ENCODE data around the gene TRIM6. TPM values are rescaled to one million over a fixed set of nuclear protein-coding genes. Genes with fewer than 3 reads are reported as not detected.

The TRIM6 gene
- total and polyA plus RNA-seq, 2 donors (not counting 3 experiments of a cell fraction or from before 2014, with no cell fraction given) = 3.9 to 5.6 TPM

GRCh38 chr11:5550440-5551095, 45.9 kb upstream of the TRIM6 start:
- H4K20me1 ChIP-seq (replicated peaks; ENCODE audit: control insufficient read depth, extremely low read depth, insufficient read depth, low read length) = no peaks in the 10 kb centered on the region
- H3K4me3 ChIP-seq (replicated peaks in 1 of 3; ENCODE audit: insufficient read depth in 1 of 3, low read depth in 1 of 3, low read length in 3 of 3) = no peak overlapping the region
- dilution Hi-C loops (cut with MboI; ENCODE audit: extremely low pct_ligation_motif_present, low sequenced_read_pairs) (no loop called here), intact Hi-C loops (cut with micrococcal nuclease) (loop anchor here (10.0 kb wide), 1 partner anchor 426 kb away; no protein-coding TSS in a partner anchor)
- H3K9ac ChIP-seq (replicated peaks; ENCODE audit: extremely low read depth, insufficient read depth, low read length) = no peak overlapping the region
- FAIRE-seq (no peak), DNase-seq (ENCODE audit: low read depth, low spot score) (no peak)
- no peaks in the 10 kb centered on the region for H3K79me2 ChIP-seq (ENCODE audit: control insufficient read depth, insufficient read depth, low read length)
- no TSS peak for BruUV-seq (replicated peaks)
- TF ChIP-seq CTCF (IDR thresholded peaks at IDR 0.05; ENCODE audit: extremely low read depth in 1 of 2, insufficient read depth in 1 of 2, low read depth in 1 of 2, low read length in 2 of 2) (no peak), FOS (IDR thresholded peaks at IDR 0.05; ENCODE audit: borderline replicate concordance, insufficient read depth, low read length) (peak; percentile 79), MAX (IDR thresholded peaks at IDR 0.05; ENCODE audit: insufficient read depth, insufficient read length) (no peak), JUN (IDR thresholded peaks at IDR 0.05; ENCODE audit: borderline replicate concordance, insufficient read depth, insufficient read length, low read depth) (peak; percentile 54), POLR2A (IDR thresholded peaks at IDR 0.05; ENCODE audit: low read depth, low read length) (no peak), EZH2 (IDR thresholded peaks at IDR 0.05; ENCODE audit: borderline replicate concordance, low read depth, low read length, severe bottlenecking) (no peak), MYC (IDR thresholded peaks at IDR 0.05; ENCODE audit: low read depth, low read length) (no peak), POLR2AphosphoS5 (IDR thresholded peaks at IDR 0.05; ENCODE audit: insufficient read depth, low read depth, low read length) (no peak), GATA2 (IDR thresholded peaks at IDR 0.05; ENCODE audit: insufficient read depth, insufficient read length, low read depth, low read length) (no peak)
- no peaks in the 10 kb centered on the region for H3K36me3 ChIP-seq (ENCODE audit: control insufficient read depth in 2 of 2, extremely low read depth in 1 of 2, insufficient read depth in 2 of 2, low read length in 2 of 2)
- H3K4me2 ChIP-seq (ENCODE audit: insufficient read depth, low read length) = no peak overlapping the region
- no peaks in the 10 kb centered on the region for H3K9me3 ChIP-seq (replicated peaks; ENCODE audit: control insufficient read depth, insufficient read depth, low read length)
- no peaks in the 10 kb centered on the region for H3K27me3 ChIP-seq (ENCODE audit: control insufficient read depth in 2 of 2, insufficient read depth in 2 of 2, low read length in 2 of 2)
- no peak overlapping the region for H2AFZ ChIP-seq (ENCODE audit: low read depth, low read length)
- no peaks in the 10 kb centered on the region for H3K9me1 ChIP-seq (replicated peaks; ENCODE audit: control insufficient read depth, extremely low read depth, insufficient read depth, low read length)
- POLR2A ChIA-PET = no interaction called here
- CTCF ChIA-PET = no interaction called here
- H3K4me1 ChIP-seq (ENCODE audit: control insufficient read depth, extremely low read depth, insufficient read depth, low read length) = no peaks in the 10 kb centered on the region
- H3K27ac ChIP-seq (ENCODE audit: insufficient read depth, low read depth, low read length) = no peak overlapping the region

Data from endothelial cell of umbilical vein (primary cell).